Measurements from ENCODE around the gene IL1R2.

The IL1R2 gene, protein sequence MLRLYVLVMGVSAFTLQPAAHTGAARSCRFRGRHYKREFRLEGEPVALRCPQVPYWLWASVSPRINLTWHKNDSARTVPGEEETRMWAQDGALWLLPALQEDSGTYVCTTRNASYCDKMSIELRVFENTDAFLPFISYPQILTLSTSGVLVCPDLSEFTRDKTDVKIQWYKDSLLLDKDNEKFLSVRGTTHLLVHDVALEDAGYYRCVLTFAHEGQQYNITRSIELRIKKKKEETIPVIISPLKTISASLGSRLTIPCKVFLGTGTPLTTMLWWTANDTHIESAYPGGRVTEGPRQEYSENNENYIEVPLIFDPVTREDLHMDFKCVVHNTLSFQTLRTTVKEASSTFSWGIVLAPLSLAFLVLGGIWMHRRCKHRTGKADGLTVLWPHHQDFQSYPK

DNA sequence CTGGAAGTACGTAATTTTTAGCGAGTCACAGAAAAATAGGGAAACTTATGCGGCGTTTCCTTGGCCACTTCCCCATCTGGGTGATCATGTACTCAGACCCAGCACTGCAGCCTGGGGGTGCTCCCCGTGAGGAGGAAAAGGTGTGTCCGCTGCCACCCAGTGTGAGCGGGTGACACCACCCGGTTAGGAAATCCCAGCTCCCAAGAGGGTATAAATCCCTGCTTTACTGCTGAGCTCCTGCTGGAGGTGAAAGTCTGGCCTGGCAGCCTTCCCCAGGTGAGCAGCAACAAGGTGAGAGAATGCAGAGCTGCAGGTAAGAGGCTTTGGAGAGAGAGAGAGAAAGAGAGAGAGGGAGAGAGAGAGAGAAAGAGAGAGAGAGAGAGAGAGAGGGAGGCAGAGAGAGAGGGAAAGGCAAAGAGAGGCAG lies at the start of gene IL1R2:
TSS of gene IL1R2 (plus strand) at position 240 of the 425 bp plus-strand sequence. CDS start 16,616 bp downstream, outside the sequence.
- DNase-seq, result no peak

DNA sequence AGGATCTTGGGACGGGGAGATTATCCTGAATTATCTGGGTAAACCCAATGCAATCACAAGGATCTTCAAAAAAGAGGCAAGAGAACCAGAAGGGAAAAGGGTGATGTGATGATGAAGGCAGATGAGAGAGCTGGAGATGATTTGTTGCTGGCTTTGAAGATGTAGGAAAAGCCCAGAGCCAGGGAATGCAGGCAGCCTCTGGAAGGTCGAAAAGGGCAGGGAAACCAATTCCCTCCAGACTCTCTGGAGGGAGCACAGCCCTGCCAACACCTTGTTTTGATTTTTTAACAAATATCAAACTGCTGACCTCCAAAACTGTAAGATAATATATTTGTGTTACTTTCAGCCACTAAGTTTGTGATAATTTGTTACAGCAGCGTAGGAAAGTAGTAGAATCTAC lies 48.9 kb upstream of the IL1R2 start:
- no peak for DNase-seq

GRCh38 chr2:101946372-101947039 lies 45.3 kb upstream of the IL1R2 start:
- DNase-seq, result no peak

DNA sequence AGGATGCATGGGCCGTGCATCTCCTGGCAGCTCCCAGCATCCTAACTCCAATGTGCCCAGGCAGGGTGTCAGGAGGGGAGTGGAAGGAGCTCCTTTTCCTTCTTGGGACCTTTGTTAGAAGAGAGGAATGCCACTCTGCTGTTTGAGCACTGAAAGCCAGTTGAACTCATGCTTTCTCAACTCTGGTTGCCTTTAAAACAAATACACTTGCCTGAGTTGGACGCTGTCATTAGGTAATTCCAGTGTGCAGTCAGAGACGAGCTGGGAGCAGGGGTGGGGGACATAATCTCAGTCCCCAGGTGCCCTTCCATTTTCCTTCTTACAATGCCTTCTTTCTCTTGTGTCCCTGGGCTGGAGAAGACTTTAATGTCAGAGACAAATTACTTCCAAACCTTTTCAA lies 44.4 kb upstream of the IL1R2 start:
- DNase-seq, result no peak

GRCh38 chr2:101948625-101949155 lies 43.1 kb upstream of the IL1R2 start:
- no peak for DNase-seq

- no peak for DNase-seq
Observed at GRCh38 chr2:101949304-101949703, 42.5 kb upstream of the IL1R2 start.

GRCh38 chr2:101951296-101951695 lies 40.5 kb upstream of the IL1R2 start:
- no peak for DNase-seq

DNA sequence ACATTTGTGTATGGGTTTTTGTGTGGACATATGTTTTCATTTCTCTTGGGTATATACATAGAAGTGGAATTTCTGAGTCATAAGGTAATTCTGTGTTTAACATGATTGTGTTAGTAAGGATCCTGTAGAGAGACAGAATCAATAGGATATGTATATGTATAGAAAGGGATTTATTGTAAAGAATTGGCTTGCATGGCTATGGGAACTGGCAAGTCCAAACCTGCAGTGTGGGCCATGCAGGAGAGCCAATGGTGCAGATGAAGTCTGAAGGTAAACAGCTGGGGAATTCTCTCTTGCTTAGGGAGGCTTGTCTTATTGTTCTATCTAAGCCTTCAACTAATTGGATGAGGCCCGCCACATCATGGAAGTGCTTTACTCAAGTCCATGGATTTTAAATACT lies 39.2 kb upstream of the IL1R2 start:
- no peak for DNase-seq

DNA sequence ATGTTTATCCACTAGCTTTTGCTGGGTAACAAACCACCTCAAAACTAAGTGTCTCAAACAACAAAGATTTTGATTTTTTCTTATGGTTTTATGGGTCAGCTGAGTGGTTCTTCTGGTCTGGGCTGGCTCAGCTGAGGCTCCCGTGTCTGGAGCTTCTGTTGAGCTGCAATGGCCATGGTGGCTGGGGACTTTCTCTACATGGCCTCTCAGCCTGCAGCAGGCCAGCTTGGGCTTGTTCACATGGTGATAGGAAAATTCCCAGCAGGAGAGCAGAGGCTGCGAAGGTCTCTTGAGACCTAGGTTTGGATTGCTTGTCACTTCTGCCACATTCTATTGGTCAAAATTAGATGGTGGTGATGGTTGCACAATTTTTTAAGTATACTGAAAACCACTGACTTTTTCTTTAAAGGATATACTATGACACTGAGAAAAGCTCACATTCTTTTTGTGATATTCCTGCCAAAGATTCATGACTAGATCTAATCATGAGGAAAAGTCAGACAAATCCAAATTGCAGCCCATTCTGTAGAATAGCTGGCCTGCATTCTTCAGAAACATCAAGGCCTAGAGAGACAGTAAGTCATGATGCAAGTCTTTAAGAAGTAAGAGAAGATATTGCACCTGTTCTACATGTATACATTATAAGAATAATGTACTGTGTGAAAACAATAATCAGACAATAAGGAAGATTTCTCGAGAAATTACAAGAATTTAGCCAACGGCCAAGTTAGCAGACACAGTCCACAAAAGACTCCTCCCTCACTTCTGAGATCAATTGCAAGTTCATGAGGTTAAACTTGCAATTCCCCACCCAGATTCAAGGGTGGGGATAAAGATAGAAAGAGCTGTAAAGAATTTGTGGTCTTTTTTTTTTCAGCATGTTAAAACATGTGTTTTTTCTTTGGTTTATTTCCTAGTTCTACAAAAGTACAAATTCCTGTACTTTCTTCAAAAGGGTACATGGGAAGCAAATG lies 35.0 kb upstream of the IL1R2 start:
- no peak for DNase-seq

- DNase-seq, result no peak
Observed at GRCh38 chr2:101958061-101958460, 33.7 kb upstream of the IL1R2 start.

DNA sequence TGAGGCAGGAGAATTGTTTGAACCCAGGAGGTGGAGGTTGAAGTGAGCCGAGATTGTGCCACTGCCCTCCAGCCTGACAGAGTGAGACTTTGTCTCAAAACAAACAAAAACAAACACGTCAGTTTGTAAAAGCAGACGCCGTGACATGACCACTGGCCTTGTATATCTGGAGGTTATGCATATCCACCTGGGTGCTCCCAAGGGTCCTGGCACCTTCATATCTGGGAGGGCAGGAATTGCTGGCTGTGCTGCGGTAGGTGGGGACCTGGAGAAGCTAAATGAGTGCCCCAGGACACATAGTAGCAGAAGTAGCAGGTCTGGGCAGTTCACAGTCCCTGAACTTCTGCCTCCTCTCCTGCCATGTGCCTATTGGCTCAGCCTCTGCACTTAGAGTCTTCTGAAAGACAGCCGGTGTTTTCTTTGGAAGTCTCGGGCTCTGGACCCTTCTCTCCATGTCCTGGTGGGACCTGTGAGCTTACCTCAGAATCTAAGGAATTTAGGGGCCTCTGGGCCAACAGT lies 30.9 kb upstream of the IL1R2 start:
- DNase-seq, result no peak

DNA sequence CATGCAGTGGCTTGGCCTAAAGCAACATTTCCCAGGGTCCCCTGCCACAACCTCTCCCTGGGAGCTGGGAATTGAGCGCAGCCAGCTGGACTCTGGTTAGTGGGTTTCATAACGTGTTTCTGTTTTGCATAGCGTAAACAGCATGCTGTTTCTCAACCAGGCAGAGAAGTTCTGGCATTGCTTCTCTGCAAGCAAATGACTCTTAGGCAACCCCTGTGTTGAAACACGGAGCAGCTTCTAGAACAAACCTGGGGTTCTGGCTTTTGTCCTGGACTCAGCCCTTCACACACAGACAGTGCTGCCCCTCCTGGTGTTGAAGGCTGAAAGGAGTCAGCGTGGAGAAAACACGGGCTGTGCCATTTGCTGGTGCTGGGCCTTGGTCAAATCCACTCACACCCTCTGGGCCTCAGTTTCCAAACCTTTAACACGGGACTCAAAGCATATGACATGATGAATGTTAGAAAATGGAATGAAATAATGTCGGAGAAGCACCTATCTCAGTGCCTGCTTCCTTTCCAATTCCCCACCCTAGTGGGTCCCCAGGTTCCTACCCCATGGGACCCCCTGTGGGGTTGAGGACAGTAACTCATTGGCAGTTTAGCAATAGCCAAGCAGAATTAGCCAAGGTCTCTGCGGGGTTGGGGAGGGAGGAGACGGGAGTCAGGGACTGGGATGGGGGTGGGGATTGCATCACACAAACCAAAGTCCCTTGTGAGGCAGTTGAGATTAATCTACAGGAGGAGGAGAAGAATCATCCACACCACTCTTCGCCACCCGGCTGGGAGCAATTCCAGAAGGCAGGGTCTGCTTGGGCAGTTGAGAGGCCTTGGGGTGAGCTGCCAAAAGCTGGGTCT lies 30.2 kb upstream of the IL1R2 start:
- peak in 42 of 51 donors; percentile 7 to 90 (median 61) for DNase-seq

DNA sequence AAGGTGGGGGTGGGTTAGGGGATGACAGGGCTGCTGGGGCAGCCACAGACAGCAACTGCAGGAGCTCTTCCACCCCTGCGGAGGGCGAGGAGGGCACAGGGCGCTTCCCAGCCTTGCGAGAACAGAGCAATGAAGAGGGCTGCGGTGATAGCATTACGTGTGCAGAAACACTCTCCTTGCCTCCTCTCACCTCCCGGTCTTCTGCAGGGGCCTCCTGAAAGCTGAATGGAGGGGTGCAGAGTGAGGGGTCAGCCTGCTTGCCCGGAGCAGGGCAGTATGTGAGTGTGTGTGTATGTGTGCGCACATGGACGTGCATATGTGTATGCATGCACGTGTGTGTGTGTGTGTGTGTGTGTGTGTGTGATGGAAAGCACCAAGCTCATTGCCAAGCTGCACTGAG lies 29.5 kb upstream of the IL1R2 start:
- DNase-seq, result no peak

- no peak for DNase-seq
Observed at GRCh38 chr2:101963198-101963597, 28.6 kb upstream of the IL1R2 start.

- DNase-seq, result peak in 4 of 51 donors; percentile 5 to 18 (median 13)
Observed at GRCh38 chr2:101967826-101968513, 23.8 kb upstream of the IL1R2 start.

DNA sequence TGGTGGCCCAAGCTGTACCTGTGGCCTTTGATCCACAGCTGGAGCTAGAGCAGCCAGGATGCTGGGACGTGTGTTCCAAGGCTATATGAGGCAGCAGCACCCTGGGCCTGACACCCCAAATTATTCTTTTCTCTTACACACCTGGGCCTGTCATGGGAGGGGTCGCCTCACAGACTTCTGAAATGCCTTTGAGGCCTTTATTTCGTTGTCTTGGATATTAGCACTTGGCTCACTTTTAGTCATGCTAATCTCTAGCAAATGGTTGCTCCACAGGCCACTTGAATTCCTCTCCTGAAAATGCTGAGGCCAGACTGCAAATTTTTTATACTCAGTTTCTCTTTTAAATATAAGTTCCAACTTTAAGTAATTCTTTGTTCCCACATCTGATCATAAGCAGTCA lies 22.0 kb upstream of the IL1R2 start:
- no peak for DNase-seq

GRCh38 chr2:101970901-101971300 lies 20.9 kb upstream of the IL1R2 start:
- no peak for DNase-seq

DNA sequence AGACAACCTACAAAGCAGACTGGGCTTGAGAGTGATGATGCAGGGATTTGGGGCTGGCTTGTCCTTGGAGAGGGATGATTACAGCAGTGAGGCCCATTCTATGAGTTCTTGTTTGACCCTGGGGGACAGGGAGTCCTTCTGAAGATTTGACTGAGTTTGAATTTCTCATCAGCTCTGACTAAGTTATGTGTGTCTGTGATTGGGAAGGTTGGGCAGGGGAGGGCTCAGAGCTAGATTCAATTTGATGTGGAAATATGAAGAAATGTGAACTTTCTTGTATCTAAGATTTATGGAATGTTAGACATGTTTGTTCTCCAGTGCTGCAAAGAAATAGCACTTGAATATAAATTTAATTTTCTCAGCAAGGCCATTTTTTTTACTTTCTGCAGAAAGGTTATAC lies 19.9 kb upstream of the IL1R2 start:
- DNase-seq, result no peak

DNA sequence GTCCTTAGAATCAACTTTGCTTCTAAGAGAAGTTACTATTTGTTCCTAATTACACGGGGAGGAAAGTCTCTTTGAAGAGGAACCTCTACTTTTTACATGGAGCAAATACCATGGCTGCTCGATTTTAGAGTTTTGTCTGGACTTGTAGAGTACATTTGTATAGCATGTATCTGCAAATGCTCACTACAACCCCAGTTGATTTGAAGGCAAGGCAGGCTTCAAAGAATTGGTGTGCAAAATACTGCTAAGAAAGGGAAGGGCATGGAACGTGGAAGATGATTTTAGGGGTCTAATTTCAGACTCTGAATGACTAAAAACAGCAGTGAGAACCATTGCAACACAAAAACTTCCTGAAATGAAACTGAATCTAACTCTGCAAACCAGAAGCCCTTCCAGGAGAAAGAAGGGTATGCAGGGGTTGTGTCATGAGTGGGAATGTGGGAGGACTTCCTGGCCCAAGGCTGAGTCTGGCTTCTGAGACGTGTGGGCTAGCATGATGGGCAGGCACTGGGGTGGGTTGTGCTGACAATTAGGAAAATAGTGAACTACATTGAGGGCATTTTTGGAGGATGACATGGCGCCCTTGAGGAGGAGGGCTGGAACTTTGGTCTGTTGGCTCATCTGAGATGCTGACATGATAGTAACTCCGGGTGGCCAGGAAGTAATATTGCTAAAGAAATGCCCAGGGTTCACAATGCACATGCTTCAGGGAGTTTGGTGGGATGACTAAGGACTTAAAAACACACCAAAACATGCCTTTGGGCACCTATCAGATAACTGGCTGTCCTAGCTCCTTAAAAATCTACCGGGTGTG lies 18.9 kb upstream of the IL1R2 start:
- DNase-seq, result no peak

Measured in hypothalamus (tissue), 51 donors.